Activated CD4-positive, alpha-beta T cell treated with anti-CD3 and anti-CD28 coated beads, Interleukin-2, amount 50 U/mL, for 16 hours (primary cell): ENCODE measurements around the gene TOPAZ1.

ENCODE experiments used
- DNase-seq: peaks from one replicate; pipeline ENCODE4 v3.0.0-alpha.2; 2020

Gene TOPAZ1

DNA sequence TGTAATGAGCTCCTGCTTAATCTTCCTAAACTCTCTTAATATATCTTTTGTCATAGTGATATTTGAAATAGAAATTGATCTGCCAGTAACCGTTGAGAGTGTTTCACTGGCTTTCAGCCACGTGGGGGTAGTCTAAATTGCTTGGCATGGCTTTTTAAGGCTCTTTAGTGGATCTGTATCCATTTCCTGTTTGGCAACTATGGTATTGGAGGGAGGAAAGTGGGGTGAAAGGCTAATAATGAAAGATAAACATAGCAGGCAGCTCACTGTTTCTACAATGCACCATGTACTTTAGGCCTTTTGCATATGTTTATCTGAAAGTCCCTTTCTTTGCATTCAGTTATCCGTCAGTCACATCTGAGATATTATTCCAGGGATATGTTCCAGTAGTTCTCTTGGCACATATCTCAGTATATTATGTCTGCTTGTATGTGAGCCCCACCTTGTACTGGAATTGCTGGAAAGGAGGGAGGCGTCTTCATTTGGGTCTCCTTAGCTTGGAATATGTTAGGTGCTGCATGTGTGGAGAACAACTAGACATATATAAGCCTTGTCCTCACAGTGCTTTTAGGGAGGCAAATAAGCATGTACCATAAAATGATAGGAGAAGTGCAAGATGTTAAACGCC is 10.8 kb downstream of the TOPAZ1 start:
- DNase-seq = no peak

DNA sequence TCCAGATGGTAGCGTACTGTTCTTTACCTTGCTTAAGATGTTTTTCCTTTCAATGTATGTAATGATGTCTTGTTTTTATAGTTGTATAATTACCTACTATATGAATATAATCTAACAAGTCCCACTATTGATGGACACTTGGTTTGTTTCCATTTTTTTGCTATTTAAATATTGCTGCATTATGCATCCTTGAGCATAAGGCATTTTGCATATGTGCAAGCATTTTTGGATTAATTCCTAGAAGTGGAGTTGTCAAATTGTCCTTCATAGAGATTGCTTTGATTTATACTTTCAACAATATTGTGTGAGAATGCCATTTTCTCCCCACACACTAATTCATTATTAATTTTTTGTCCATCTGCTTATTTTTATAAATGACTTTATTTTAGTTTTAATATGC is 17.7 kb downstream of the TOPAZ1 start:
- DNase-seq = no peak

DNA sequence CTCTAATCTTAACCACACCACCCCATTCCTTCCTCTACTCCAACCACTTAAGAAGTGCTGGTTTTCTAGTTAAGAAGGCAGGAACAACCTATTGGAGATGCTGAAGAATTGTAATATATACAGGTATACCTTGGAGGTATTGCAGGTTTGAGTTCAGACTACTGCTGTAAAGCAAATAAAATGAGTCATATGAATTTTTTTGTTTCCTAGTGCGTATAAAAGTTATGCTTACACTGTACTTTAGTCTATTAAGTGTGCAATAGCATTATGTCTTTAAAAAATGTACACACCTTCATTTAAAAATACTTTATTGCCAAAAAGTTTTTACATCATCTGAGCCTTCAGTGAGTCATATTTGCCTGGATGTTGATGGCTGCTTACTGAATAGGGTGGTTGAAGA is 22.5 kb downstream of the TOPAZ1 start:
- no peak for DNase-seq

DNA sequence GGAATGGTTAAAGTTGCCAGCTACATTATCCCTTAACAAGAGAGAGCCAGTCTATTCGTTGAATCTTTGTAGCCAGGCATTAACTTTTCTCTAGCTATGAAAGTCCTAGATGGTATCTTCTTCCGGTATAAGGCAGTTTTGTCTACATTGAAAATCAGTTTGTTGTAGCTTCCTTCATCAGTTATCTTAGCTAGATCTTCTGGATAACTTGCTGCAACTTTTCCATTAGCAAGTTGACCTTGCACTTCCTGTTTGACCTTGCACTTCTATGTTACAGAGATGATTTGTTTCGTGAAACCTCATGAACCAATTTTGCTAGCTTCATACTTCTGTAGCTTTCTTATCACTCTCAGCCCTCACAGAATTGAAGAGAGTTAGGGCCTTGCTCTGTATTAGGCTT is 24.1 kb downstream of the TOPAZ1 start:
- no peak for DNase-seq

DNA sequence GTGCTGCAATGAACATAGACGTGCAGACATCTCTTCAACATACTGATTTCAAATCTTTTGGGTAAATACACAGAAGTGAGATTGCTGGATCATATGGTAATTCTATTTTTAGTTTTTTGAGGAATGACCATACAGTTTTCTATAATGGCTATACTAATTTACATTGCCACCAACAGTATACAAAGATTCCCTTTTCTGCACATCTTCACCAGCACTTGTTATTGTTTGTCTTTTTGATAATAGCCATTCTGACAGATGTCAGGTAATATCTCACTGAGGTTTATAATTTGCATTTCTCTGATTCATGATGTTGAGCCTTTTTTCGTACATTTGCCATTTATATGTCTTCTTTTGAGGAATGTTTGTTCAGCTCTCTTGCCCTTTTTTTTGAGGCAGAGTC is 30.5 kb downstream of the TOPAZ1 start:
- DNase-seq = no peak

DNA sequence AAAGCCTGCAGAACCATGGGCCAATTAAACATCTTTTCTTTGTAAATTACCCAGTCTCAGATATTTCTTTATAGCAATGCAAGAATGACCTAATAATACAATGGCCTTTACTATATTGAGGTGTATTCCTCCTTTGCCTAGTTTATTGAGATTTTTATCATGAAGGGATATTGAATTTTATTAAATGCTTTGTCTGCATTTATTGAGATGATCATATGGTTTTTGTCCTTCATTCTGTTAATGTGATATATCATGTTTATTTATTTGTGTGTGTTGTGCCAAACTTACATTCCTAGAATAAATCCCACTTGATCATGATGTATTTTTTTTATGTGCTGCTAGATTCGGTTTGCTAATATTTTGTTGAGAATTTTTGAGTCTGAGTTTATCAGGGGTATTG is 36.2 kb downstream of the TOPAZ1 start:
- no peak for DNase-seq

DNA sequence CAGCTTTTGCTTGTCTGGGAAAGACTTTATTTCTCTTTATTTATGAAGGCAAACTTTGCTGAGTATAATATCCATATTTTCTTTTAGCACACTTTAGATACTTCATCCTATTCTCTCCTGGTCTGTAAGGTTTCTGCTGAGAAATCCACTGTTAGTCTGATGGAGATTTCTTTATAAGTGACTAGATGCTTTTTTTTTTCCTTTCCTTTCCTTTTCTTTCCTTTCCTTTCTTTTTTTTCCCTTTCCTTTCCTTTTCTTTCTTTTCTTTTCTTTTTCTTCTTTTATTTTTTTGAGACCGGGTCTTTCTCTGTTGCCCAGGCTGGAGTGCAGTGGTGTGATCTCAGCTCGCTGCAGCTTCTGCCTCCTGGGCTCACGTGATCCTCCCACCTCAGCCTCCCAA is 38.4 kb downstream of the TOPAZ1 start:
- no peak for DNase-seq

DNA sequence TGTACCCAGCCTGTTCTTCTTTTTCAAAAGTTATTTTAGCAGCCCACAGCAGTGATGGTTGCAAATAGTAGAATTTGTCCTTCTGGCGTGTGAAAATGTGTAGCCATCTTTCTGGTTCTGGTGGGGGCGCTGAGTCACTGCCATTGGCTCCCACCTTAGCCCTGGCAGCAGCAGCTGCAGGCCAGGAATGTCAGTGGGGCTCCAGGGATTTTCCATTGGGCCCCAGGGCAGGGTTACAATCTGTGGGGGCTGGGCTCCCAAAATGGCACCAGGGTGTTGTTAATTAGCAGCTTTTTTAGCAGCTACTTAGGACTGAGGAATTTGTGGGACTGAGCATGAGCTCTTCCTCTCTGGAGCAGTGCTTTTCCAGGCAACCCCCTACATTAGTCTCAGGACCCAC is 38.9 kb downstream of the TOPAZ1 start:
- DNase-seq = no peak

DNA sequence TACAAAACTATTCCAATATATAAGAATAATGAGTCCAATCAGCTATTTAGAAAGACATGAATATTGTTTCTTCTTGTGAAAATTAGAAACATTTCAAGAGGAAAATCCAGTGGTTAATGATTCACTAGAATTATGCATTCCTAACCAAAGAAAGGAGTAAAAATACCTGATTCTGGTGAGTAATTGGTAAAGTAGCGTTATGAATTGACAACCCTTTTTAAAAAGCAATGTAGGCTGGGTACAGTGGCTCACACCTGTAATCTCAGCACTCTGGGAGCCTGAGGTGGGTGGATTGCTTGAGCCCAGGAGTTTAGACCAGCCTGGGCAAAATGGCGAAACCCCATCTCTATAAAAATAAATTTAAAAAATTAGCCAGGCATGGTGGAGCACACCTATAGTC is 43.3 kb downstream of the TOPAZ1 start:
- no peak for DNase-seq

DNA sequence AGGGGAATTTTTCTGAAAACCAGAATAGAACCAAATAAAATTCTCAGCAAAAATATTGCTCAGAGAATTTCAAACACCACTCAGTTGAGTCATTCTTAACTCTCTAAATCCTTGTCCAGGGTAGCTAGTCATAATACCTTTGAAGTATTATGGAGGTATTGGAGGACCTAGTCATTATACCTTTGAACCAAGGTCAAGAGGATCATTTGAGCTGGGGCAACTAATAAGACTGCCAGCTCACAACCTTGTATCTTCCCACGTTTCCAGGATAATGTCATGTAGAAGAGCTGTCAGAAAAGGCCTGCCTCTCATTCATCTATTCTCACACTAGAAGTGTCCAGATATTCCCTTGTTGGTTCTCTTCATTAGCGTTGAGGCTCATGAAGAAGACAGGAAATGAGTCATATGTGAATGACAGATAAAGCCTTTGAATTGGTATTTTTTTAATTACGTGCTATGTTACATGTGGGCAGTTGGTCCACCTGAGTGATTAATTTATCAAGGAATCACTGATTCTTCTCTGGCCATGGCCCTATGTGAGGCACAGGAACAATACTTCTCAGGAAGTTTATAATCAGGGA is 48.3 kb downstream of the TOPAZ1 start:
- no peak for DNase-seq

DNA sequence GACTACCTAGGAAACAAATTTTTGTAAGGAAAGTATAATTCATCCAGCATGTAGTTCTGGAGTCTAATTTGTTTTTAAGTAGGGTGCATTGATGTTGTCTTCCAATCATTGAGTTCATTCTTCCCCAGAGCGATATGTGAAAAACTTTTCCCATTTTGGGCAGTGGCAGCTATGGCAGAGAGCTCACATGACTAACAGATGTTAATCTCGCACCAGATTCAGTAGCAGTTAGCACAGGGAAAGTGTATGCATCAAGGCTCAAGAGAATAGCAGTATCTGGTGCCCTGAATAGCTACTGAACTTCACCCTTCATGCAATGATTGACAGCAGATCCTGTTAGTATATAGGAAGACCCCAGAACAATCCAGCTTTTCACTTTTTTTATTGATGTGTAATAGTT is 50.6 kb downstream of the TOPAZ1 start:
- no peak for DNase-seq

DNA sequence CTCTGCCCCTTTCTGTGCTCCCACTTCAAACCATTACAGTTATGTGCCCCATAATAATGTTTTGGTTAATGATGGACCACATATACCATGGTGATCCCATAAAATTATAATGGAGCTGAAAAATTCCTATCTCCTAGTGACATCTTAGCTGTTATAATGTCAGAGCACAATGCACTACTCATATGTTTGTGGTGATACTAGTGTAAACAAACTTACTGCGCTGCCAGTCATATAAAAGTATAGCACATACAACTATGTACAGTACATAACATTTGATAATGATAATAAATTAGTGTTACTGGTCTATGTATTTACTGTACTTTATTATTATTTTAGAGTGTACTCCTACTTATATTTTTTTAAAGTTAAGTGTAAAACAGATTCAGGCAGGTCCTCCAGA is 51.3 kb downstream of the TOPAZ1 start:
- DNase-seq = no peak

DNA sequence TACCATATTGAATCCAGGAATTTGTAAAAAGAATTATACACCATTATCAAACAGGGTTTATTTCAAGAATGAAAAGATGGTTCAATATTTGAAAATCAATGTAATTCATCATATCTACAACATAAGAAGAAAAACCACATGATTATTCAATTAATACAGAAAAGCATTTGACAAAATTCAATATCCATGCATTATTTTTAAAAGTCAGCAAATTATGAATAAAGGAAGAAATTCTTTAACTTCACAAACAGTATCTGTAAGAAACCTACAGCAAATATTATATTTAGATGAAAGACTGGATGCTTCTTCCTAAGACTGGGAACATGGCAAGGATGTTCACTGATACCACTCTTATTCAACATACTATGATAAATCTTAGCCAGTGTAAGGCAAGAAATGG is 55.6 kb downstream of the TOPAZ1 start:
- DNase-seq = no peak

DNA sequence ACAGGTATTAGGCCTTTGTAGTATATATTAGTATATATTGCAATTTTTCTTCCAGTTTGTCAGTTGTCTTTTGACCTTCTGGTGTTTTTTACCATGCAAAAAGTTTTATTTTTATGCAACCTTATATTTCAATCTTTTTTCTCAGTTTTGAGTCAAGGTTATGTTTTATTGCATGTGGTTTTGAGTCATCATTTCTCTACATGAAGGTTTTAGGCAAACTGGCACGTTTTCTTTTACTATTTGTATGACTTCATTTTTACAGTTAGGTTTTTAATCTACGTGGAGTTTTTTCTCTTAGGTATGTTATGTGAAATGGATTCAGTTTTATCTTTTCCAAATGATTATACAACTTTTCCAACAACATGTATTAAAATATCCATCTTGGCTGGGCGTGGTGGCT is 60.1 kb downstream of the TOPAZ1 start:
- DNase-seq = no peak

DNA sequence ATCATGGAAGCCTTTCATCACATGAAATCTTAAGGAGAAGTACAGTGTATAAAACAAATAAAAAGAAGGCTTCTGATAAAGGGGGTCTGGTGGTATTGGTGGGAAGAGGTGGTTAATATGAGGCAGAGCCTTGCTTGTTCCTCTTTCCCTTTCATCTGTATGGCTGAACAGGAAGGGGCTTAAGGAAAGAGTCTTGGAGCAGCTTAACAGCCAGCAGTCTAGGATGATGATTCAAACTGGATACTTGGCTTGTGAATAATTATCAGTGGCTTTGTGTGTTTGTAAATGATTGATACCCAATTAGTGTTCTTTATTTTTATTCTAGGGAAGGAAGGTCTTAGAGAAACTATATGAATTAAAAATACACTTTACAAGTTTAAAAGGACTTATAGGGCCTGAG is 67.8 kb downstream of the TOPAZ1 start:
- DNase-seq = no peak

DNA sequence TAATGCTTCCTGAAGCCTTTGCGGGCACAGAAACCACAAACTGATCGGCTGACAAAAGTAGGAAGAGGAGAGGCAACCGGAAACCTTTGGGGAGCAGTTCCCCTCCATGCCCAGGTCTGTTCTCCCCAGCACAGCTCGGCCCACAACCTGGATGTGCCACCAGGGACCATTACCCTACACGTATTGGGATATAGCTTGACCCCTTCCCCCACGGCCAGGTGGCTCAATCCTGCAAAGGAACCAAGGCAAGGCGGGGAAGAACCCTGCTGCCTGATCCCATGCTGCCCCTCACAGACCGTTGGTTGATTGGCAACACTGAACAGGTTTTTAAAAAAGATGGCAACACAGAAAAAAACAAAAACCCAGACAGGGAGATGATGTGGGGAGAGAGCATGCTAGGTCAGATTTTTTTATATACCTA is 77.2 kb downstream of the TOPAZ1 start:
- no peak for DNase-seq

DNA sequence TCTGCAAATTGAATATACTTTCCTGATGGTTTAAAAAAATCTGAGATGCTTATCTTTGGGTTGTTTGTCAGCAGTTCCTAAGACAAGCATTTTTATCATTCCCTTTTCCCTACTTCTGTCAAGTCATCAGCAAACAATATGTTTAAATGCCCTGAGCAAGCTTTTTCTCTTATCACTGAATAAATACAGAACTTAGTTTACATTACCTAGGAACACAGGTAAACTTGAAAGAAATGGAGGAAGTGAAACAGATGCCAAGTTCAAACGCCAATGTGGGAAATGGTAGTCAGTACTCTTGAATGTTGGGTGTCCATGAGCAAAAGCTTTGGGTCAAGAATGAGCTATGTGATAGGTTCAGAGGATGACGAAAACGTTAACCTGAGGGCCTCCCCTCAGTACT is 79.6 kb downstream of the TOPAZ1 start:
- no peak for DNase-seq

DNA sequence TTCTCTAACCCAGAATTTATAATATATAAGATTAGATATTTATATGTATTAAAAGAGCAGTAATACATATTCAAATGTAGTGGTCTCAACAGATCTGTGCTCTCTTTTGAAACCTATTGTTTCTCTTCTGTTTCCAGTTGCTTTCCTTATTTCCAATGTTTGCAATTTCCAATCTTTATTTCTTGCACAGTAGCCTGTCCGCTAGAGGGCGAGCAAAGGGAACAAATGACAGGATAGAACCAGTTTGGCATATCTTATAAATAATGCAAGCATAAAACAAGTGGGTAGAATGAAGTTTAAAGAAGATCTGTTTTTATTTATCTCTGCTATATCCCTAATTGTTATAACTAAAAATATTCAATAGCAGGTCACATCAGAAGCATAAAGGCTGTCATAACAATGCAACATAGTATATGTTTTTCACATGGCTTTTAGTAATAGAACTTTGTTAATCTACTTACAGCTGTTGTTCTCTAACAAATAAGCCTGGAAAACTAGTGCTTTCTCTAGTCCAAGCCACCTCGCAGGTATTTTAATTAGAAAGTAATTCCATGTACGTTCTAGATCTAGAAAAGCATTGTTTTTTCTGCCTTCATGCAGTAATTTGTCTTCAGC is 81.8 kb downstream of the TOPAZ1 start:
- peak; percentile 39 for DNase-seq

DNA sequence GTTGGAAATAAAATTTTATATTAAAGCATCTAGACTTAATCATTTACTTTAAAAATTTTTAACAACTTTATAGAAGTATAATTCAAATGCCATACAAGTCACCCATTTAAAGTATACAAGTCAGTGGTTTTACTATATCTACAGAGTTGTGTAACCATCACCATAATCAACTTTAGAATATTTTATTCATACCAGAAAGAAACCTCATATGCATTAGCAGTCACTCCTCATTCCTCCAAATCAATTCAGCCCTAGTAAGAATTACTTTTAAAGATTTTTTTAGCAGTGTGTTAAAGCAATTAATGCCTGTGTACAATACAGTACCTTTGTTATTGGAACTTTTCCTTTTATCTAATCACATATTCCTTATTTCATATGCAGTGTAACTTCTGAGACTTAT is 82.9 kb downstream of the TOPAZ1 start:
- DNase-seq = no peak

DNA sequence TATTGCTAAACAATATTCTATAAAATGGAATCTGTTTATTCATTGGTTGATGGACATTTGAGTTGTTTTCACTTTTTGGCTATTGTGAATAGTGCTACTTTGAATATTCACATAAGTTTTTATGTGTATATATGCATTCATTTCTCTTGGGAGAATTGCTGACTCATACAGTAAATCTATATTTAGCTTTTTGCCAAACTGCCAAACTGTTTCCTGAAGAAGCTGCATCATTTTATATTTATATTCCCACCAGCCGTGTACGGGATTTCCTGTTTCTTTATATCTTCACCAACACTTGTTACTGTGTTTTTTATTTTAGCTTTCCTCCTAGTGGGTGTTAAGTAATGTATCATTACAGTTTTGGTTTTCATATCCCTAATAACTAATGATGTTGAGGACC is 84.3 kb downstream of the TOPAZ1 start:
- DNase-seq = no peak

DNA sequence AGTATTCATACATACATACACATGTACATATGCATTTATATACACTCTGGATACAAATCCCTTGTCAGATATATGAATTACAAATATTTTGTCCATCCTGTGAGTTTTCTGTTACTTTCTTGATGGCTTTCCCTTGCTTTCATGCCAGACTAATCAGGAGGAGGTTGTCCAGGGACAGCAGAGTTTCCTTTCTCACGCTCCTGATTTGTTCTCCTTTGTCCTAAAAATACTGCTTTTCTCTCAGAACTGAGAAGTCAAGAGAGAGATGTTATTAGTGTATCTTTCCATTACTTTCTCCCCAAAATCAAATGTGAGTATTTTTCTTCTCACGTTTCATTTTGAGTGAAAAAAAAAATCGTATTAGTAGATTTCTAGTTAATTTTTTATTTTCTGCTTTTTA is 84.8 kb downstream of the TOPAZ1 start:
- no peak for DNase-seq

DNA sequence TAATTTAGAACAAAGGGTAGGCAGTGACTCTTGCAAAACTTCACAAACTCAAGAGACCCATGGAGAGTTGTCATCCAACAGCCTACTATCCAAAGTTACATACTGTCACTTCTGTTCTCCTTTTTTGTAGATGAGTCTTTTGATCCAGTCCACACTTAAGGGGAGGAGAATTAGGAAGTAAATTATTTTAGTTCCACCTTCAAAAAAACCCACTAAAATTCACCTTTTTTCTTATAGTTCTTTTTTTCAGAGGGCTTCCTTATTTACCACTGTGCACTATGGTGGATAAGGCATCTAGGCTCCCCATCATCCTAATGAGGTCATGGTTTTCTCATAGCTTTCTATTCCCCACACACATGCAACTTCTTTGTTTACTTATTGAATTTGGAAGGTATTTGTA is 88.3 kb downstream of the TOPAZ1 start:
- no peak for DNase-seq

DNA sequence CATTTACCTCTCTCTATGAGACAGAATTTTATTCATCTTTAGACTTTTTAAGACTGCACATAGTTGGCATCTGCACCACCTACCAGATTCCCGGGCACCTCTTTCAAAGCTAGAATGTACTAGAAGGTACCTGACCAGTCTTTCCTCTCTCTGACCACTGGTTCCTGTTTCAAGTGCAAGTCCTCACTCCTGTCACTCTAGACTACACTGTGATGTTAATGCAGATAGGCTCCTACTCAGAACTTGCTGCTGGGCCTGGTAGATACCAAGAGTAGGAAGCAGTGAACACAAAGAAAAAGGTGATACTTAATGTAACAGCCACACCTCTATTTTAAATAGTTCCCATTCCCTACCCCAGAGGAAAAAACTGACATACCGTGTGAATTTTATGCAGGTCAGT is 88.8 kb downstream of the TOPAZ1 start:
- DNase-seq = no peak

DNA sequence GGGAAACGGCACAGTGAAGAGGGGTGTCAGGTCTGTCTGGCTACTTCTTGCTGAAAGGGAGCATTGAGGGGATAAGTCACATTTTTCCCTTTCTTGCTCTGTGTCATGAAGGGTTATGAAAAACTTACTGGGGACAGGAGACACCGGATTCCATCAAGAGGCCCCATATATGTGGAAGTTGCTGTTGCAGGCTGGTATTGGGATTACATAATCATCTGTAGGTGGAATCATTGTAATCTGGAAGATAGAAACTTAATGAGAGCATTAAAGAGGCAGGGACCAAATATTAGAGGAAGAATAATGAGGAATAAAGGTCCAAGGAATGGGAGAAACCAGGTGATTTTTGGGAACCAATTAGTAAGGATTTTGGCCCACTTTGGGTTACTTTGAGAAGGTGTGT is 92.6 kb downstream of the TOPAZ1 start:
- DNase-seq = no peak

DNA sequence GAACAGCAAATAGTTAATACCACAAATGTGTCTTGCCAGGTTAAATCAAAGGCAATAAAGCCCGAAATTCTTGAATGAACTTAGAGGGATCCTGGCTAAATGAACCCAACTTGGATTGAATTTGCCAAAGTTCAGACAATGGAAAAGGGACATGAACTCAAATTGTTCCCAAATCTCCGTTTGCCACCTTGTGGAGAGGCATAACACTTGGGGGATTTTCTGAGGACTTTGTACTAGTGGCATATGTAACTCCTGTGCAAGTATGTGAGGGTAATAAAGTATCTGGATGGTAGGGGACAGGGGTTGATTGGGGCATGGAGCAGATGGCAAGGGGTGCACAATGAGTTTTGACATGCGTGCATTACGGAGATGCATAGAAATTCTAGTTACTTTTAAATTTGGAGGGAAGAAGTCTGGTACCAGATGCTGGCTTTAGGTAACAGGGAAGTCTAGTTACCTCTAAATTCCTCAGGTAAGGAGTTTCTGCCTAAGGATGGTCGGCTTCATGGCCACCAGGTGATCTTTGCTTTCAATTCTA is 95.6 kb downstream of the TOPAZ1 start:
- DNase-seq = no peak
